ENCODE data around the gene DPY19L3.
"Not testable (repeated sequence)": the region's sequence is repeated elsewhere in the genome, so short reads cannot be mapped to it uniquely, and the experiment has no call there.

DPY19L3 gene

GRCh38 chr19:32405431-32406160 lies at the start of gene DPY19L3:
Gene DPY19L3 (plus strand): TSS chr19:32405770. CDS start chr19:32408254, 2,484 bp downstream.
- DNase-seq (ENCODE audit: low read depth, low spot score), result peak; percentile 72

- no peak for DNase-seq (ENCODE audit: low read depth, low spot score)
Measured at GRCh38 chr19:32357720-32358119, 47.9 kb upstream of the DPY19L3 start.

- DNase-seq (ENCODE audit: low read depth, low spot score), result no peak
Measured at GRCh38 chr19:32358321-32358720, 47.2 kb upstream of the DPY19L3 start.

GRCh38 chr19:32359581-32359980 lies 46.0 kb upstream of the DPY19L3 start:
- no peak for DNase-seq (ENCODE audit: low read depth, low spot score)

GRCh38 chr19:32361574-32362317 lies 43.8 kb upstream of the DPY19L3 start:
- DNase-seq (ENCODE audit: low read depth, low spot score), result no peak

GRCh38 chr19:32362318-32362691 lies 43.3 kb upstream of the DPY19L3 start:
- no peak for DNase-seq (ENCODE audit: low read depth, low spot score)

- DNase-seq (ENCODE audit: low read depth, low spot score), result no peak
Measured at GRCh38 chr19:32363175-32363574, 42.4 kb upstream of the DPY19L3 start.

- DNase-seq (ENCODE audit: low read depth, low spot score), result no peak
Measured at GRCh38 chr19:32363632-32364031, 41.9 kb upstream of the DPY19L3 start.

- DNase-seq (ENCODE audit: low read depth, low spot score), result no peak
Measured at GRCh38 chr19:32364040-32364439, 41.5 kb upstream of the DPY19L3 start.

- DNase-seq (ENCODE audit: low read depth, low spot score), result no peak
Measured at GRCh38 chr19:32367063-32367462, 38.5 kb upstream of the DPY19L3 start.

- DNase-seq (ENCODE audit: low read depth, low spot score), result no peak
Measured at GRCh38 chr19:32367948-32368536, 37.5 kb upstream of the DPY19L3 start.

- DNase-seq (ENCODE audit: low read depth, low spot score), result no peak
Measured at GRCh38 chr19:32368787-32369186, 36.8 kb upstream of the DPY19L3 start.

- no peak for DNase-seq (ENCODE audit: low read depth, low spot score)
Measured at GRCh38 chr19:32372726-32373517, 32.6 kb upstream of the DPY19L3 start.

GRCh38 chr19:32373585-32374295 lies 31.8 kb upstream of the DPY19L3 start:
- peak; percentile 84 for DNase-seq (ENCODE audit: low read depth, low spot score)

- not testable (repeated sequence) for DNase-seq (ENCODE audit: low read depth, low spot score)
Measured at GRCh38 chr19:32374362-32374761, 31.2 kb upstream of the DPY19L3 start.

- not testable (repeated sequence) for DNase-seq (ENCODE audit: low read depth, low spot score)
Measured at GRCh38 chr19:32377088-32377487, 28.5 kb upstream of the DPY19L3 start.

- DNase-seq (ENCODE audit: low read depth, low spot score), result no peak
Measured at GRCh38 chr19:32380269-32380668, 25.3 kb upstream of the DPY19L3 start.

- no peak for DNase-seq (ENCODE audit: low read depth, low spot score)
Measured at GRCh38 chr19:32387701-32388392, 17.7 kb upstream of the DPY19L3 start.

GRCh38 chr19:32388393-32388855 lies 17.1 kb upstream of the DPY19L3 start:
- DNase-seq (ENCODE audit: low read depth, low spot score), result no peak

- DNase-seq (ENCODE audit: low read depth, low spot score), result no peak
Measured at GRCh38 chr19:32392901-32393300, 12.7 kb upstream of the DPY19L3 start.
